ENCODE results near the gene C9orf57. TPM values are rescaled to one million over a fixed set of nuclear protein-coding genes. Genes with fewer than 3 reads are reported as not detected.

C9orf57 gene
- total RNA-seq, 3 donors from 2014 or later, result not detected

GRCh38 chr9:72065076-72065475 is 4.7 kb upstream of the C9orf57 start:
- H3K4me1 ChIP-seq (ENCODE audit: low read depth), result no peaks in the 10 kb centered on the region
- H3K4me3 ChIP-seq, result no peak overlapping the region
- H3K9me3 ChIP-seq, result no peaks in the 10 kb centered on the region
- intact Hi-C loops (cut with DNase I, micrococcal nuclease), result no loop called here
- DNase-seq (no peak), ATAC-seq (no peak)
- no peak for TF ChIP-seq CTCF (IDR thresholded peaks at IDR 0.05)
- no peaks in the 10 kb centered on the region for H3K36me3 ChIP-seq (ENCODE audit: low read depth)

- no peak for ATAC-seq
- Histone ChIP-seq H3K9me3 (no peaks in the 10 kb centered on the region), H3K4me1 (ENCODE audit: low read depth) (no peaks in the 10 kb centered on the region), H3K36me3 (ENCODE audit: low read depth) (no peaks in the 10 kb centered on the region), H3K4me3 (no peak overlapping the region)
- intact Hi-C loops (cut with DNase I, micrococcal nuclease), result no loop called here
- no peak for DNase-seq
- TF ChIP-seq CTCF (IDR thresholded peaks at IDR 0.05), result no peak
Observed at GRCh38 chr9:72052122-72052521, 8.3 kb downstream of the C9orf57 start.

- DNase-seq (no peak), ATAC-seq (no peak)
- TF ChIP-seq CTCF (IDR thresholded peaks at IDR 0.05), result no peak
- Histone ChIP-seq H3K4me1 (ENCODE audit: low read depth) (no peaks in the 10 kb centered on the region), H3K36me3 (ENCODE audit: low read depth) (no peaks in the 10 kb centered on the region), H3K4me3 (no peak overlapping the region), H3K9me3 (no peaks in the 10 kb centered on the region)
- intact Hi-C loops (cut with DNase I, micrococcal nuclease), result no loop called here
Observed at GRCh38 chr9:72048850-72049249, 11.6 kb downstream of the C9orf57 start.

GRCh38 chr9:72046630-72047456 is 13.6 kb downstream of the C9orf57 start:
- TF ChIP-seq CTCF (IDR thresholded peaks at IDR 0.05), result no peak
- intact Hi-C loops (cut with DNase I, micrococcal nuclease), result no loop called here
- ATAC-seq, result no peak
- H3K9me3 ChIP-seq, result no peaks in the 10 kb centered on the region
- DNase-seq, result no peak
- no peaks in the 10 kb centered on the region for H3K4me1 ChIP-seq (ENCODE audit: low read depth)
- no peaks in the 10 kb centered on the region for H3K36me3 ChIP-seq (ENCODE audit: low read depth)
- no peak overlapping the region for H3K4me3 ChIP-seq

- Histone ChIP-seq H3K36me3 (ENCODE audit: low read depth) (no peaks in the 10 kb centered on the region), H3K9me3 (no peaks in the 10 kb centered on the region), H3K4me1 (ENCODE audit: low read depth) (no peaks in the 10 kb centered on the region), H3K4me3 (no peak overlapping the region)
- no peak for DNase-seq
- TF ChIP-seq CTCF (IDR thresholded peaks at IDR 0.05), result no peak
- ATAC-seq, result peak; percentile 64
- intact Hi-C loops (cut with DNase I, micrococcal nuclease), result no loop called here
Observed at GRCh38 chr9:72044095-72044494, 16.3 kb downstream of the C9orf57 start.

All from mucosa of descending colon (tissue), 3 donors.